GM18870 (cell line): Measurements from ENCODE around the gene LCOR.
A peak's percentile ranks its signal among the peaks of the same experiment; 100 is the strongest.
"Not testable (repeated sequence)": the region's sequence is repeated elsewhere in the genome, so short reads cannot be mapped to it uniquely, and the experiment has no call there.

Experiments
- ATAC-seq: cut with Tn5 transposase; IDR thresholded peaks from one replicate; pipeline ENCODE4 v1.9.1; 2021; ENCODE audit warnings: moderate library complexity; ENCODE audit not compliant: unreplicated experiment

Gene LCOR

DNA sequence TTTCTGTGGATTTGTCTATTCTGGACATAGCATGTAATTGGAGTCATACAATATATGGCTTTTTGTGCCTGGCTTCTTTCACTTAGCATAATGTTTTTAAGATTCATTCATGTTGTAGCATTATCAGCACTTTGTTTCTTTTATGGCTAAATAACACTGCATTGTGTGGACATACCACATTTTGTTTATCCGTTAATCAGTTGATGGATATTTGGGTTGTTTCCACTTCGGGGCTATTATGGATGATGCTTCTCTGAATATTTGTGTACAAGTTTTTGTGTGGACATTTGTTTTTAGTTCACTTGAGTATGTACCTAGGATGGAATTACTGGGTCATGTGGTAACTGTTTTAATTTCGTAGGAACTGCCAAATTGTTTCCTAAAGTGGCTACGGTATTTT lies 6.4 kb downstream of the LCOR start:
- ATAC-seq: no peak

DNA sequence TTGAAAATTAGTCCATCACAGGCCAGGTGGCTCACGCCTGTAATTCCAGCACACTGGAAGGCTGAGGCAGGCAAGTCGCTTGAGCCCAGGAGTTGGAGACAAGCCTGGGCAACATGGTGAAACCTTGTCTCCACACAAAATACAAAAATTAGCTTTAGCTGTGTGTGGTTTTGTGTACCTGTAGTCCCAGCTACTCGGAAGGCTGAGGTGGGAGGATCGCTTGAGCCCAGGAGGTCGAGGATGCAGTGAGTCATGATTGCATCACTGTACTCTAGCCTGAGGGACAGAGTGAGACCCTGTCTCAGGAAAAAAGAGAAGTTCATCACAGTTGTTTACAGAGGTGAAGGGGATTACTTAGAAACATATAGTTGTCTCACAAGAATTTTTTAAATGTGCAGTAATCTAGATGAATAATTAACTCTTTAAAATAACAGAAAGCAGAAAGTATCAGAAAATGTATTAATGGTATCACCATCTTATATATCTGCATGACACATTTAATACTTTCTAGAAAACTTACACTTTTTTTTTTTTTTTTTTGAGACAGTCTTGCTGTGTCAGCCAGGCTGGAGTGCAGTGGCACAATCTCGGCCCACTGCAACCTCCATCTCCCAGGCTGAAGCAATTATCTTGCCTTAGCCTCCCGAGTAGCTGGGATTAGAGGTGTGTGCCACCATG lies 8.9 kb downstream of the LCOR start:
- ATAC-seq: no peak

DNA sequence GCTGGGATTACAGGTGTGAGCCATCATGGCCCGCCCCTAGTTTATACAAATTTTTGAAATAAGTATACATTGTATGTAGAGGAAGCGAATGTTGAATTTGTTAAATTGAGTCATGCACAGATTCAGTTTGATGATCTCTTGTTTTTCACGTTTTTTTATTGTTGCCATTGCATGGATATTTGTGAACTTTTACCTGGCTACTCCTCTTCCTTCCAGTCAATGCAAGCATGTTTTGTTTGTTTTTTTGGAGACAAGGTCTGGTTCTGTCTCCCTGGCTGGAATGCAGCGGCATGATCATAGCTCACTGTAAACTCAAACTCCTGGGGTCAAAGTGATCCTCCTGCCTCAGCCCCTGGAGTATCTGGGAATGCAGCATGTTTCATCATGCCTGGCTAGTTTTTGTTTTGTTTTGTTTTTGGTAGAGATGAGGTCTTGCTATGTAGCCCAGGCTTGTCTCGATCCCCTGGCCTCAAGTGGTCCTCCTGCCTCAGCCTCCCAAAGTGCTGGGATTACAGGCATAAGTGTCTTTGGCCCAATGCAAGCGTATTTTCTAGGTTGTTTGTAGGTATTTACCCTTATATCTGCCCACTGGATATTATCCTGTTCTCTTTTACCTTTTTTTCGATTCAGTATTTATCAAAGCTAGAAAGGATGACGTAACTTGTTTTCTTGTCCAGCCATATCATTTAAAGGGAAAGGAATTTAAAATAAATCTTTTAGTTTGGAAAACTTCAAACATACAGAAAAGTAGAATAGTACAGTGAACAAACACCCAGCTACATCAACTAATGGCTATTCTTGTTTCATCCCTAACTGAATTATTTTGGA lies 11.0 kb downstream of the LCOR start:
- no peak for ATAC-seq

DNA sequence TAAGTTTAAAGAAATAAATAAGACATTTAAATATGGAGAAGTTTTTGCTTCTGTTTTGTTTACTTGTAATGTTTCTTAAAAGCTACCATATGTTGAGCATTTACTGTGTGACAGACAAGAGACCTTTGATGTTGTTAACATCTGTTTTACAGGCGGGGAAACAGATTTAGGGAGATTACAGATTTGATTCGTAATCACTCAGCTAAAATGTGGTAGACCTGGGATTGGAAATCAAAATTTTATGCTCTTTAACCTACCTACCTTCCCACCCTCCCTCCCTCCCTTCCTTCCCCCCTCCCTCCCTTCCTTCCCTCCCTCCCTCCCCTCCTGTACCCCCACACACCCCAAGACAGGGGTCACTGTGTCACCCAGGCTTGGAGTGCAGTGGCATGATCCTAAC lies 11.7 kb downstream of the LCOR start:
- no peak for ATAC-seq

DNA sequence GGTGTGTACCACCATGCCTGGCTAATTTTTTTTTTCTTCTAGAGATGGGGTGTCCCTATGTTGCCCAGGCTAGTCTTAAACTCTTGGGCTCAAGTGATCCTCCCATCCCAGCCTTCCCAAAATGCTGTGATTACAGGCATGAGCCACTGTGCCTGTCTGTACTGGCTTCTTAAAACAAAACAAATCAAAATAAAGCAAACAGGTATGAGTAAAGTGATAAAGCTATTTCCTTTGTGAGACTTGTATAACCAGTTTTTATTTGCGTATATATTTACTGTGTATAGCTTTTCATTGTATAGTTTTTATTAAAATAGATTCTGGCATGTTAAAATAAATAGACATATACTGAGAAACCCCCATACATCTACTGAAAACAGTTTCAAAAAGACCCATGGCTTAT lies 14.3 kb downstream of the LCOR start:
- ATAC-seq: no peak

DNA sequence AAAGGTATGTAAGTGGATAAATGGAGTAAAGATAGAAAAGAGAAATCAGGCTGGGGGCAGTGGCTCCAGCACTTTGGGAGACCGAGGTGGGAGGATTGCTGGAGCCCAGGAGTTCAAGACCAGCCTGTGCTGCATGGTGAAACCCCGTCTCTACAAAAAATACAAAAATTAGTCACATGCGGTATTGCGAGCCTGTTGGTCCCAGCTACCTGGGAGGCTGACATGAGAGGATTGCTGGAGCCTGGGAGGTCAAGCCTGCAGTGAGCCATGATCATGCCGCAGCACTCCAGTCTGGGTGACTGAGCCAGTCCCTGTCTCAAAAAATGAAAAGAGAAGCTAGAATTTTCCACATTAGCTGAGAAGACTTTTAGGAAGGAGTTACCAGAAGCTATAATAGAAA lies 14.8 kb downstream of the LCOR start:
- ATAC-seq: no peak

DNA sequence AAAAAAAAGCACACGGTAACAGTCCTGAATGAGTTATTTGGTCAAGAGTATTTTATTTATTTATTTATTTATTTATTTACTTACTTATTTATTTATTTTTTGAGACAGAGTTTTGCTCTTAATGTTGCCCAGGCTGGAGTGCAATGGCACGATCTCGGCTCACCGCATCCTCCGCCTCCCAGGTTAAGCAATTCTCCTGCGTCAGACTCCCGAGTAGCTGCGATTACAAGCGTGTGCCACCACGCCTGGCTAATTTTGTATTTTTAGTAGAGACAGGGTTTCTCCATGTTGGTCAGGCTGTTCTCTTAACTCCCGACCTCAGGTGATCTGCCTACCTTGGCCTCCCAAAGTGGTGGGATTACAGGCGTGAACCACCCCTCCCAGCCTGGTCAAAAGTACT lies 15.3 kb downstream of the LCOR start:
- not testable (repeated sequence) for ATAC-seq

DNA sequence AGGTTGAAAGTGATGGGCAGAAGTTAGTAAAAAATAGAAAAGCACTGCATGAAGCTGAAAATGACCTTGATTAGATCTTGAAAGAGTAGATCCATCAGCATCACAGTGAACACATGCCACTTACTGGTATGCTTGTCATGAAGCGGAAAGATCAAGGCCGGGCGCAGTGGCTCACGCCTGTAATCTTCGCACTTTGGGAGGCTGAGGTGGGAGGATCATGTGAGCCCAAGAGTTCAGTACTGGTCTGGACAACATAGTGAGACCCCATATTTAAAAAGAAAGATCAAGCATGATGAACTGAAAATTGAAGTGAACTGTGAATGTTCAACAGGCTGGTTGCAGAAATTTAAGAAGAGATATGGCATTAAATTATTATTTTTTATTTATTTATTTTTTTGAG lies 18.0 kb downstream of the LCOR start:
- ATAC-seq: no peak

DNA sequence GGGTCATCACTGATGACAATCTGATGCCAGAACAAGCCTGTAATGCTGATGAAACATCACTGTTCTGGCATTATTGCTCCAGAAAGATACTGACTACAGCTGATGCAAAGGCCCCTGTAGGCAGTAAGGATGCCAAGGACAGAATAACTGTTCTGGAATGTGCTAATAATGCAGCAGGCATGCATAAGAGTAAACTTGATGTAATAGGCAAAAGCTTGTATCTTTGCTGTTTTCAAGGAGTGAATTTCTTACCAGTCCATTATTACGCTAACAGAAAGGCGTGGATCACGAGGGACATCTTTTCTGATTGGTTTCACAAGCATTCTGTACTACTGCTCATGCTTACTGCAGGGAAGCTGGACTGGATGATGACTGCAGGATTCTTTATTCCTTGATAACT lies 18.7 kb downstream of the LCOR start:
- no peak for ATAC-seq

DNA sequence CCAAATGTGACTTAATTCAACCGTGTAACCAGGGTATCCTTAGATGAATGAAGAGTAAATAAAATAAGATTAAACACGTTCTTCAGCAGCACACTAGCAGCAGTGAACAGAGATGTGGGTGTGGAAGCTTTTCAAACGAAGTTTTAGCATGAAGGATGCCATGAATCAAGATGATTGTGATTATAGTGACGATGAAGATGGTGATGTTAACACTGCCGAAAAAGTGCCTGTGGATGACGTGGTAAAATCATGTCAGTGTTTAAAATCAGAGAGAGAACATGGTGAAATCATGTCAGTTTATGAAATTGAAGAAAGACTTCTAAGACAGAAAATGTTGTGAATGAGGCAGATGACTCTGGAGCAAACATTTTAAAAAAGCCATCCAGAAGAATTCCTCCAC lies 19.2 kb downstream of the LCOR start:
- ATAC-seq: no peak

DNA sequence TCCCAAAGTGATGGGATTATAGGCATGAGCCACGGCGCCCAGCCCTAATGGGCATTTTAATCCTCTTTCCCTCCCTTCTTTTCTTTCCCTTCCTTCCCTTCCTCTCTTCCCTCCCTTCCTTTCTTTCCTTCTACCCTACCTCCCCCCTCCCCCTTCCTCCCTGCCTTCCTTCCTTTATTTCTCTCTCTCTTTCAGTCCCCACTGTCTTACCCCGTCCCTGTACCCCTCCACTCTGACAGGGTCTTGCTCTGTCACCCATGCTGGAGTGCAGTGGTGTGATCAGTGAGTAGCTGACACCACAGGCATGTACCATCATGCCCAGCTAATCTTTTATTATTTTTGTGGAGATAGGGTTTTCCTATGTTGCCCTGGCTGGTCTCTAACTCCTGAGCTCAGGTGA lies 24.2 kb downstream of the LCOR start:
- ATAC-seq: no peak

DNA sequence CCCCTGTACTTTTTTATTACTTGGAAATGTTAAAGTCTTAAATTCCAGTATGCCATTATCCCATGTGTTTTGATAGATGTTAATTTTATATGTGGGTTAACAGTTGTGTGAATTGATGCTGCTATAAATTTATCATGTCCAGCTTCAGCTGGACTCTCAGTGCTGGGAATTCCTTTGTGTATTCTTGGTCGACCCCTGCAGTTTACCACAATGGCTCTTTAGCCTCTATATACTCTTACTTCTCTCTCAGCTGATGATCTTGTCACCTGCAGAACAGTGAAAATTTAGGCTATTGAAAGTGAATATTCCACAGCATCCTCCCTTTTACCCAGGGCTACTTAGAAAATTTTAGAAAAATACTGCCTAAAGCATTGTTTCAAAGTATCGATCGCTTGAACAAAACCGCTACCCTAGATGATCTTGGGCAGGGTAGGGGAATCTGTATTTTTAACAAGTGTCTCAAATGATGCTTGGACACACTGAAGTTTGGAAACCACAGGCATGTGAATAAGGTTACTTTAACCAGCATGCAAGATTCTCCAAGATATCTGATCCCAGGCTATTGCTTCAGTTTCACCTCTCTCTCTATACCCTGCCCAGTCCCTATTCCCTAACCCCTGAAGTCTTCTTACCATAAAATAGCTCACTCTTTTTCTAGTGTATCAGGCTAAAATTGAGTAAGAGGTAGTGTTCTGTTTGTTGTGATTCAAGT lies 25.4 kb downstream of the LCOR start:
- ATAC-seq: no peak

DNA sequence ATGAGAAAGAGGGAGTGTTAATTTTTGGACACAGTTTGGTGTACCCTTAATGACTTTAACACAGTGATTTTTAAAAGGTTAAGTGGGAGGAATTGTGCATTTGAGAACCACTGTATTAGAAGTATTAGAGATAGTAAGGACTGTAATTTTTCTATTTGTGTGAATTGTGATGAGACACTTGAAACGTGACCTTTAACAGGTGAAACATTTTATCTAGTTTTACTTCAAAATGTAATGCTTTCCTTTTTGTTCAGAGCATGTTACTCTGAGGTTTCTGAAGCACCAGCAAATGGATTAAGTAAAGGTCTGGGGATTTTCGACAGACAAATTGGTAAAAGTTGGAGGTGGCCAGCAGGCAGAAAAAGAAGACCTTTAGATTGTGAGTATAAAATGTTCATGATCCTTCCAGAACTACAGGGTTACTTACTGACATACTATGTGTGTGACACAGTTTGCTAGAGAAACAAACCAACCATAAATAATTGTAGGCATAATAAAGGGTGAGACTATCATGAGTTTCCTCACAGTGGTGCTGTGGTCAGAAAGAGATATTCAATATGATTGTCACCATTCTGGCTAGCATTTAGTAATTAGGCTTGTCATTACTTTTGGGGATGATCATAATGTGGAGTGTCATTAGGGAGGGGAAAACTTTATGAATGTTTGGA lies 26.1 kb downstream of the LCOR start:
- no peak for ATAC-seq

DNA sequence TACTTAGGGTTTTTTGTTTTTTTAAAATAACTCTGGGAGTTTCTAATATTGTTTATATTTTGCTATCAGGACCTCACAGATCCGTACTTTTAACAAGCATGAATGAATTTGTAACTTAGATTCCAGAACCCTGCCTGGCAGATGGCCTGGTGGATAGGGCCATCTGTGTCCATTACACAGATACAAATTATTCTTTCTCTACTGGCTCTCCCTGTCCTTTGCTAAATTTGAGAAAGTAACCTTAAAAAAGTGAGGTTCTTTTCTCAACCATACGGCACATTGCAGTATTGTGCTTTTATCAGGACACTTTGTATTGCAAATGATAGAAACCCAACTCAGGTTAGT lies 26.6 kb downstream of the LCOR start:
- ATAC-seq: no peak

DNA sequence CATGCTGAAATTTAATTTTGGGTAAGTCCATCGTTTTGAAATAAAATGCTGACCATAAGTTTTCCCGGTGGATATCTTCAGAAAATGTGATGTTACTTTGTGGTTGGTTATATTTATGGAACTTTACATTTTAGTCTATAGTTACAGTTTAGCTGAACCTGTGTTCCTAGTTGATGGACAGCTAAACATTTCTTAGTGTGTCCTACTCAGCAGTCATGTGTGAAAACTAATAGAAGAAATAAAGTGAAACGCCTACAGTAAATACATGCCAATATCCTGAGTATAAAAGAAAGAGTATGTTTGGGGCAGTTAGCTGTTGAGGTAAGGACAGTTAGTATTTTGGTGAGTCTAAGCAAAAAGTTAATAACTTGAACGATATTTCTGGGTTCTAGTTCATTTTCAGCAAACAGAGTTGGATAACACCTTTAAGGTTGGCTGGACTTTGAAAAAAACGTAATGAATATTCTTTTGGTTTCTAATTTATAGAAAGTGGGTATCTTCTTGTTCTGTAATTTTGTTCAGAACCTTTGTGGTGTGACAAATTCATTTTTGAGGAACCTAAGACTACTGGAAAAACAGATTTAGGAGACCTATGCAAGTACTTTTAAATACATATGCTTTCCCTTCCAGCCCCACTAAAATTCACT lies 28.7 kb downstream of the LCOR start:
- ATAC-seq: no peak

DNA sequence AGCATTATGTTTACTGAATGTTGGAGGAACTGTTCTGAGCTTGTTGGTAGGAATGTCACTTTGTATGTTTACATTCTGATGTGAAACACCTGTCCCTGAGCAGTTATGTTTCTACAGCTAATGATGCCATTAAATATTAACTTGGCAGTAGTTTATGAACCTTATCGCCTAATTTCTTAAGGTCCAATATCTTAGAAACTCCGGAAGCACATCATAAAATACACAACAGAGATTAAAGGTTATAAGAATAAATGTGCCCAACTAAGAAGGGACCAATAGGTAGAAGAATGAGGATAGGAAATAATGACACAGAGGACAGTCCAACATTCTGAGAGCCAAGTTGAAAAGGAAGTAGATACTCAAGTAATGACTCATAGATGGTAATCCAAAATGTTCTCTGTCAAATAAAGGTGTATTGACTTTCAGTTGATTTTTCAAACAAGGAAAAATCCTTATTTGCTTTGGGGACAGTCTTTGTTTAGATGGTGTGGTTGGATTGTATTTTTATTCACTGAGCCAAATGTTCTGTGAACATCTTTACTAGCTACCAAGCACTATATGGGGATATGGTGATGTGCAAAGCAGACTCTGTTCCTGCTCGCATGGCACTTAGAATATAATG lies 31.9 kb downstream of the LCOR start:
- ATAC-seq: peak; percentile 68

DNA sequence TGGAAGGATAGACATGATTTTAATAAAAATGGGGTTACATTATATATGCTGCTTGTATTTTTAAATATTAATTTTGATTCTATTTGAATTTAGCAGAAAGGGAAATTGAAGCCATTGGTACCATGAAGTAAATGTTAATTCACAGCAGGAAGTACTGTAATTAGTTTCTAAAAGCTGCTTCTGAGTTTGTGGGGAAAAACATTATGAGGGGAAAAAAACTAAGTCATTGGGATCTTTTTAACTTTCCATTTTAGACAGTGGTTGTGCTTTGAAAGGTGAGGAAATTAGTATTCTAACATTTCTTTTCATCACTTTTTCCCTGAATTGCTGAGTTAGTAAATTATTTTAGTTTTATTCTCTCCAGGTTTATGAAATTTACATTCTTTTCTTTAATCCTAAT lies 41.0 kb downstream of the LCOR start:
- no peak for ATAC-seq

DNA sequence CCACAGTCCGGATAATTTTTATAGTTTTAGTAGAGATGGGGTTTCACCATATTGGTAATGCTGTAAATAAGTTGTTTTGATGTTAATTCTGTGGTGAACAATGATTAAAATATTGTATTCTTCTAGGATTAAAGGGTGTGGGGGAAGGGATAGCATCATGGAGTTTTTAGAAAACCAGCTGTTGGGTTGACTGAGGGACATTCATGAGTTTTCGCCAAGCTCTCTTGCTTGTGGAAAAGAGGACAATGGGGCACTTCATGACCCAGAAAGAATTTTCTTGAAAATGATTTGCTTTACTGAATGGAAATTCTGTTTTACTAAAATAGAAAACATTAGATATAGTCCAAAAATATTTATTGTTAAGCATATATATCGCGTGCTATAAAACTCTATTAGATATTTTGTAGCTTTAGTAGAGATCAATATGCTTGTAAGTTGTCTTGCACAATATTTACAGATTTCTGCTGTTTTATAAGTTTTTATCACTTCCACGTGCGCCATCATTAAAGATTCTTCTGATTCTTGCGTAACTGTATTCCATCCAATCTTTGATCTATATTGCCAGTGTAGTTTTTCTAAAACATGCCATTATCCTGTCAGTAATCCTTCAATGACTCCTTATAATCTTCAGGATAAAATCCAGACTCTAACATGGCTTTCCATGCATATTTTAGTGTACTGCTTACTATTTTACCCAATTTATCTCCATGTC lies 41.8 kb downstream of the LCOR start:
- no peak for ATAC-seq

DNA sequence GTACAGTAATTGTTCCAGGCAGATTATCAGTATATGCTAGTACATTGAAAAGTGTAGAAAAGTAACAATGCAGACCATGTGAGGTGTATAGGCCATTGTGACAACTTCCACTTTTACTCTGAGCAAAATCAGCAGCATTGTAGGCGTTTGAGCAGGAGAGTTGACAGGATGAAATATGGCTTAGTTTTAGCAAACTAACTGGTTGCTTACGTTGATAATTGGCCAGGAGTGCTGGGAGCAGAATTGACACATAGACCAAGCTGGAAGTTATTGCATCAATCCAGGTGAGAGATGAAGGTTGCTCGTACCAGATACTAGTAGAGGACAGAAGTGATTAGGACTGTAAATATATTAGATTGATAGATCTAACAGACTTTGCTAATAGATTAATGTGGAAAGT lies 46.0 kb downstream of the LCOR start:
- ATAC-seq: no peak

DNA sequence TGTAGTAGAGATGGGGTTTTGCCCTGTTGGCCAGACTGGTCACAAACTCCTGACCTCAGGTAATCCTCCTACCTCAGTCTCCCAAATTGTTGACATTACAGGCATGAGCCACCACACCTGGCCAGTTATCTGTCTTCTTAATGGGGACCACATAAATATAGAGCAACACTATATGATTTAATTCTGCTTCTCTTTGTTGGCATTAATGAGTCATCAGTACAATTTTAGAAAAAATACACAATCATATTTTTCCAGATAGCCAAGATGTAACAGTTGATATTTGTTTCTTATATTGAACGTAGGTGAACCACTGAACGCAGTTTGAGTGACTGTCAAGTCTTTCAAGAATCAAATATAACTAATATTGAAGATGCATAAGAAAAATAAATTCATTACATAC lies 48.5 kb downstream of the LCOR start:
- ATAC-seq: no peak
